Measurements from ENCODE around the gene IFT25. TPM values are rescaled to one million over a fixed set of nuclear protein-coding genes. Genes with fewer than 3 reads are reported as not detected.

IFT25 gene
- total RNA-seq, 1 donor from 2014 or later: 19.4 TPM

DNA sequence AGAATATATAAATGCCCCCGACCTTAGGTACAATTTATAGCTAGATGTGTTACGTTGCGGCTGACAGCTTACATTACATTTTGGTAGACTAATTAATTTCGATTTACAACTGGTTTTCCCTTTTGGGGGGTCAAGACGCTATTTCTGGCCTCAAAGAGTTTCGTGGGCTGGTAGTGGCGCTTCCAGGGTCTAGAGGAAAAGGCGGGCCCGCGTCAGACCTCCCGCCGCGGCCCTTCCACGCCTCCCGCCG lies 391 bp downstream of the IFT25 start:
- H3K36me3 ChIP-seq: no peaks in the 10 kb centered on the region
- intact Hi-C loops (cut with DNase I): loop anchor here (5.0 kb wide), 2 partner anchors 53 to 107 kb away; partner anchors contain the start of genes DIO1, TCEANC2 and TMEM59

DNA sequence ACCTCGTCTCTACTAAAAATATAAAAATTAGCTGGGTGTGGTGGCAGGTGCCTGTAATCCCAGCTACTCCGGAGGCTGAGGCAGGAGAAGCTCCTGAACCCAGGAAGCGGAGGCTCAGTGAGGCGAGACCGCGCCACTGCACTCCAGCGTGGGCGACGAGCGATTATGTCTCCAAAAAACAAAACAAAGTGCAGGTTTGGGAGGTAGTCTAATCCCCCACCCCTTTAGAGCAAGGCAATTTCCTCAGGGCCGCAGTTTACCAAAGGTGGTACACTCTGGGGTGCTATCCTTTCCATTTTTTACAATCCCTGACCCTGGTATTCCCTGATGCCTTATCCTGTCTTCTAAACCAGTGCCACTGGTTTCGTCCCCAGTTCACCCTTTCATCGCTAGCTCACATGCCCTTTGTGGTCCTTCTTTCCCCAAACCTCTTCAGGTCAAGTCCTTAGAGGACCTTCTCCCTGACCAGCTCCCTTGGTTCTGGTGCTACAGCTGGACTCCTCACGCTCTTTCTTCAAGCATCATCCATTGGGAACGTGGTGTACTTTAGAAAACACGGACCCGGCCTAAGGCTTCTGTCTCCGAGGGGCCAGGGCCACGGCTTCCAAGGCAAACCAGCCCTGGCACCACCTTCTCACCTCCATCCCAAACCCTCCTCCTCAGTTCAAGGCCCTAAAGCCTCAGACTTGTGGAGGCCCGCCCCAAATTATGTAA lies 873 bp downstream of the IFT25 start:
- H3K36me3 ChIP-seq: no peaks in the 10 kb centered on the region
- H3K27me3 ChIP-seq: no peaks in the 10 kb centered on the region
- H3K4me3 ChIP-seq: peak overlapping the region; percentile 70 to 86
- DNase-seq (ENCODE audit: extremely low spot score in 2 of 2): no peak
- TF ChIP-seq, protein P1, sequence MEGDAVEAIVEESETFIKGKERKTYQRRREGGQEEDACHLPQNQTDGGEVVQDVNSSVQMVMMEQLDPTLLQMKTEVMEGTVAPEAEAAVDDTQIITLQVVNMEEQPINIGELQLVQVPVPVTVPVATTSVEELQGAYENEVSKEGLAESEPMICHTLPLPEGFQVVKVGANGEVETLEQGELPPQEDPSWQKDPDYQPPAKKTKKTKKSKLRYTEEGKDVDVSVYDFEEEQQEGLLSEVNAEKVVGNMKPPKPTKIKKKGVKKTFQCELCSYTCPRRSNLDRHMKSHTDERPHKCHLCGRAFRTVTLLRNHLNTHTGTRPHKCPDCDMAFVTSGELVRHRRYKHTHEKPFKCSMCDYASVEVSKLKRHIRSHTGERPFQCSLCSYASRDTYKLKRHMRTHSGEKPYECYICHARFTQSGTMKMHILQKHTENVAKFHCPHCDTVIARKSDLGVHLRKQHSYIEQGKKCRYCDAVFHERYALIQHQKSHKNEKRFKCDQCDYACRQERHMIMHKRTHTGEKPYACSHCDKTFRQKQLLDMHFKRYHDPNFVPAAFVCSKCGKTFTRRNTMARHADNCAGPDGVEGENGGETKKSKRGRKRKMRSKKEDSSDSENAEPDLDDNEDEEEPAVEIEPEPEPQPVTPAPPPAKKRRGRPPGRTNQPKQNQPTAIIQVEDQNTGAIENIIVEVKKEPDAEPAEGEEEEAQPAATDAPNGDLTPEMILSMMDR (IDR thresholded peaks at IDR 0.05): no peak
- no peak for TF ChIP-seq POLR2A (IDR thresholded peaks at IDR 0.05)
- no peak for TF ChIP-seq POLR2AphosphoS5 (IDR thresholded peaks at IDR 0.05; ENCODE audit: insufficient read depth in 1 of 2, low read depth in 1 of 2)
- intact Hi-C loops (cut with DNase I): loop anchor here (5.0 kb wide), 2 partner anchors 52 to 108 kb away; partner anchors contain the start of genes DIO1, TCEANC2 and TMEM59
- no peaks in the 10 kb centered on the region for H3K9me3 ChIP-seq
- peak overlapping the region; percentile 87 for H3K27ac ChIP-seq
- H3K4me1 ChIP-seq: peaks cover 45% of the 10 kb centered on the region

More for the DNA sequence above, 391 bp downstream of the IFT25 start:
- Histone ChIP-seq H3K4me3 (peak overlapping the region; percentile 70 to 86), H3K27me3 (no peaks in the 10 kb centered on the region), H3K9me3 (no peaks in the 10 kb centered on the region), H3K4me1 (peaks cover 47% of the 10 kb centered on the region), H3K27ac (peak overlapping the region; percentile 87)
- TF ChIP-seq, protein P1 (IDR thresholded peaks at IDR 0.05): no peak
- TF ChIP-seq POLR2A (IDR thresholded peaks at IDR 0.05): no peak
- no peak for DNase-seq (ENCODE audit: extremely low spot score in 2 of 2)

DNA sequence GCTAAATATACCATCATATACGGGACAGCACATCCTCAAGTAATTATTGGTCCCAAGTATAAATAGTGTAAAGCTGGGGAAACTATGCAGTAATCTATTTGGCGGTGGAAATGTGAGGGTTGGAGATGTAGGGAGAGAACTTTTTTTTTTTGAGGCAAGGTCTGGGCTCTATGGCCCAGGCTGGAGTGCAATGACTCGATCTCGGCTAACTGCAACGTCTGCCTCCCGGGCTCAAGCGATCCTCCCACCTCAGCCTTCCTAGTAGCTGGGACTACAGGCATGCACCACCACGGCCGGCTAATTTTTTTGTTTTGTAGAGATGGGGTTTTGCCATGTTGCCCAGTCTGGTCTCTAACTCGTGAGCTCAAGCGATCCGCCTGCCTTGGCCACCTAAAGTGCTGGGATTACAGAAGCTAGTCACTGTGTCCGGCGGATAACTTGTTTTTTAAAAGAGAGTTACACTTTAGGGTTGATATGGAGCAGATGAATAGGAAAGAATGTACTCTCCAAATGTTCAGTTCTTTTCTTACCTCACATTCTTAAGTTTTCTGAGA lies 1.9 kb downstream of the IFT25 start:
- H3K27ac ChIP-seq: no peak overlapping the region
- H3K27me3 ChIP-seq: no peaks in the 10 kb centered on the region
- no peak overlapping the region for H3K4me3 ChIP-seq
- H3K36me3 ChIP-seq: no peaks in the 10 kb centered on the region
- intact Hi-C loops (cut with DNase I): no loop called here
- peaks cover 40% of the 10 kb centered on the region for H3K4me1 ChIP-seq
- no peak for DNase-seq (ENCODE audit: extremely low spot score in 2 of 2)
- TF ChIP-seq POLR2AphosphoS5 (IDR thresholded peaks at IDR 0.05; ENCODE audit: insufficient read depth in 1 of 2, low read depth in 1 of 2): no peak
- TF ChIP-seq POLR2A (IDR thresholded peaks at IDR 0.05): no peak
- TF ChIP-seq, protein P1 (IDR thresholded peaks at IDR 0.05): no peak
- H3K9me3 ChIP-seq: no peaks in the 10 kb centered on the region

DNA sequence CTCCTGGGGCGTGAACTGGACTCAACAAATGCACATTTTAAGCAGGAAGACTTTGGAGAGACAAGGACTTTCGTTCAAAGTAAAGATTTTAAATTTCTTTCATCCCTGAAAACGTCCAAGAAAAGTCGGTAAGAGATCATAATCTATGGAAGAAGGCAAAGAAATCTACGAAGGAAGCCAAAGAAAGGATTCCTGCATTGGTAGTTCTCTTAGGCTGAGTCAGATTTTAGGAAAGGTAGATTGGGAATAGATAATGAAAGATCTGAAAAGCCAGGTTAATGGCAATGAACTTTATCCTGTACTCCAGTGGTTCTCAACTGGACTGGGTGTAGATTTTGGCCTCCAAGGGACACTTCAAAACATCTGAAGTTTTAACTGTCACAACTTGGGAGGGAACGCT lies 2.4 kb downstream of the IFT25 start:
- no peak overlapping the region for H3K4me3 ChIP-seq
- intact Hi-C loops (cut with DNase I): no loop called here
- no peak overlapping the region for H3K27ac ChIP-seq
- no peaks in the 10 kb centered on the region for H3K9me3 ChIP-seq
- H3K27me3 ChIP-seq: no peaks in the 10 kb centered on the region
- TF ChIP-seq POLR2AphosphoS5 (IDR thresholded peaks at IDR 0.05; ENCODE audit: insufficient read depth in 1 of 2, low read depth in 1 of 2) (no peak), POLR2A (IDR thresholded peaks at IDR 0.05) (no peak)
- TF ChIP-seq, protein P1 (IDR thresholded peaks at IDR 0.05): no peak
- peaks cover 35% of the 10 kb centered on the region for H3K4me1 ChIP-seq
- no peak for DNase-seq (ENCODE audit: extremely low spot score in 2 of 2)
- peaks cover 0 to 3% of the 10 kb centered on the region in 2 donors for H3K36me3 ChIP-seq
